B cell (primary cell): Measurements from ENCODE around the gene CCDC134.

Experiments used
- CTCF ChIP-seq: fragments of 200-600 bp; IDR thresholded peaks from one replicate; pipeline ENCODE4 v1.8.0; 2022; ENCODE audit warnings: antibody characterized with exemption, mild to moderate bottlenecking
- EZH2 ChIP-seq: IDR thresholded peaks from 2 replicates; pipeline ENCODE4 v1.6.1; 2012; ENCODE audit warnings: borderline replicate concordance, low read depth, mild to moderate bottlenecking, moderate library complexity, low read length; ENCODE audit not compliant: insufficient read depth, poor library complexity, severe bottlenecking

- TF ChIP-seq EZH2 (no peak), CTCF (no peak)
Observed at GRCh38 chr22:41766476-41766875, 34.0 kb upstream of the CCDC134 start.
